Activated T-cell treated with anti-CD3 and anti-CD28 coated beads, Interleukin-2, amount 50 U/mL, for 72 hours (primary cell): Measurements from ENCODE around the gene UBASH3A. TPM values are rescaled to one million over a fixed set of nuclear protein-coding genes. Genes with fewer than 3 reads are reported as not detected.

Experiments used
- ATAC-seq, 2 donors: fragments of 150-1000 bp; cut with Tn5 transposase; replicated peaks in 1 of 2; 2 replicates each; pipeline ENCODE4 v1.10.0; 2021; ENCODE audit warnings: moderate library complexity in 2 of 2, mild to moderate bottlenecking in 1 of 2
- DNase-seq, 2 donors: peaks; one replicate each; pipeline ENCODE4 v3.0.0; 2021 to 2022; ENCODE audit warnings: mixed read lengths in 1 of 2
- H3K27ac Mint-ChIP-seq: one replicate; pipeline ENCODE4 v1.8.0; 2022; ENCODE audit warnings: mild to moderate bottlenecking, moderate library complexity, mixed read lengths
- H3K27me3 Mint-ChIP-seq: one replicate; pipeline ENCODE4 v1.8.0; 2022; ENCODE audit warnings: low read depth, mixed read lengths
- H3K36me3 Mint-ChIP-seq, 2 donors: one replicate each; pipeline ENCODE4 v1.8.0; 2022; ENCODE audit warnings: mixed read lengths in 2 of 2, mild to moderate bottlenecking in 1 of 2; ENCODE audit not compliant: insufficient read depth in 2 of 2
- H3K4me1 Mint-ChIP-seq: one replicate; pipeline ENCODE4 v1.8.0; 2022; ENCODE audit warnings: low read depth, mixed read lengths
- H3K4me3 Mint-ChIP-seq, 2 donors: one replicate each; pipeline ENCODE4 v1.8.0; 2022; ENCODE audit warnings: mild to moderate bottlenecking in 2 of 2, mixed read lengths in 2 of 2, moderate library complexity in 2 of 2
- H3K9me3 Mint-ChIP-seq, 2 donors: one replicate each; pipeline ENCODE4 v1.8.0; 2022; ENCODE audit warnings: mixed read lengths in 2 of 2
- total RNA-seq, 2 donors: library from RNA; stranded (reverse); gene quantifications; one replicate each; pipeline ENCODE4 v1.2.3, GENCODE V29; 2022

UBASH3A gene
- total RNA-seq, 2 donors from 2014 or later, result 54.5 to 57.4 TPM

GRCh38 chr21:42387843-42388340 is 15.8 kb upstream of the UBASH3A start:
- H3K9me3 Mint-ChIP-seq, result no peaks in the 10 kb centered on the region

GRCh38 chr21:42388740-42389448 is 14.8 kb upstream of the UBASH3A start:
- no peak overlapping the region for H3K27ac Mint-ChIP-seq
- peak overlapping the region; percentile 30 to 37 for H3K4me3 Mint-ChIP-seq
- H3K4me1 Mint-ChIP-seq, result peaks cover 91% of the 10 kb centered on the region
- peaks cover 17 to 45% of the 10 kb centered on the region in 2 donors for H3K36me3 Mint-ChIP-seq
- no peaks in the 10 kb centered on the region for H3K9me3 Mint-ChIP-seq
- DNase-seq (no peak), ATAC-seq (no peak)
- peaks cover 6% of the 10 kb centered on the region for H3K27me3 Mint-ChIP-seq

More at GRCh38 chr21:42387843-42388340, 15.8 kb upstream of the UBASH3A start:
- no peak overlapping the region for H3K4me3 Mint-ChIP-seq
- H3K27ac Mint-ChIP-seq, result no peak overlapping the region
- no peak for ATAC-seq
- peaks cover 82% of the 10 kb centered on the region for H3K4me1 Mint-ChIP-seq
- DNase-seq, result no peak
- peaks cover 17 to 43% of the 10 kb centered on the region in 2 donors for H3K36me3 Mint-ChIP-seq
- H3K27me3 Mint-ChIP-seq, result peaks cover 6% of the 10 kb centered on the region

GRCh38 chr21:42389449-42389835 is 14.3 kb upstream of the UBASH3A start:
- peaks cover 6% of the 10 kb centered on the region for H3K27me3 Mint-ChIP-seq
- H3K4me1 Mint-ChIP-seq, result peaks cover 93% of the 10 kb centered on the region
- H3K4me3 Mint-ChIP-seq, result peak overlapping the region; percentile 25 to 31
- H3K9me3 Mint-ChIP-seq, result no peaks in the 10 kb centered on the region
- ATAC-seq (no peak), DNase-seq (no peak)
- H3K27ac Mint-ChIP-seq, result no peak overlapping the region
- peaks cover 17 to 45% of the 10 kb centered on the region in 2 donors for H3K36me3 Mint-ChIP-seq

- no peak for ATAC-seq
- DNase-seq, result no peak
- Mint-ChIP-seq H3K27me3 (peaks cover 6% of the 10 kb centered on the region), H3K4me1 (peaks cover 96% of the 10 kb centered on the region), H3K9me3 (no peaks in the 10 kb centered on the region), H3K4me3 (no peak overlapping the region), H3K27ac (peak overlapping the region; percentile 38), H3K36me3 (peaks cover 14 to 46% of the 10 kb centered on the region in 2 donors)
Measured at GRCh38 chr21:42390193-42390592, 13.5 kb upstream of the UBASH3A start.

DNA sequence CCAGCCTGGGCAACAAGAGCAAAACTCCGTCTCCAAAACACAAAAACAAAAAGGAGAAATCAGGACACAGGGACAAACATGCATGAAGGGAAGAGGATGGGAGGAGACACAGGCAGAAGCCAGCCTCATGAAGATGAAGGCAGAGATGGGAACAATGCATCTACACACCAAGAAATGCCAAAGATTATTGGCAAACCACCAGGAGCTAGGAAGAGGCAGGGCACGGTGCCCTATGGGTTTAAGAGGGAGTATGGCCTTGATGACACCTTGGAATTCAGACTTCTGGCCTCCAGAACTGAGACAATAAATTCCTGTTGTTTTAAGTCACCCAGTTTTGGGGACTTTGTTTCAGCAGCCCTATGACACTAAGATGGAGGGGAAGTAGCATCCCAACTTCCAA is 13.0 kb upstream of the UBASH3A start:
- ATAC-seq (no peak), DNase-seq (no peak)
- peaks cover 6% of the 10 kb centered on the region for H3K27me3 Mint-ChIP-seq
- no peaks in the 10 kb centered on the region for H3K9me3 Mint-ChIP-seq
- H3K4me1 Mint-ChIP-seq, result peaks cover 96% of the 10 kb centered on the region
- no peak overlapping the region for H3K27ac Mint-ChIP-seq
- peaks cover 13 to 45% of the 10 kb centered on the region in 2 donors for H3K36me3 Mint-ChIP-seq
- H3K4me3 Mint-ChIP-seq, result peak overlapping the region in 1 of 2 donors; percentile 17

- Mint-ChIP-seq H3K27me3 (peaks cover 6% of the 10 kb centered on the region), H3K4me1 (peaks cover 96% of the 10 kb centered on the region), H3K4me3 (peak overlapping the region; percentile 11 to 79), H3K36me3 (peaks cover 11 to 45% of the 10 kb centered on the region in 2 donors), H3K9me3 (no peaks in the 10 kb centered on the region), H3K27ac (peak overlapping the region; percentile 29)
- no peak for DNase-seq
- ATAC-seq, result no peak
Measured at GRCh38 chr21:42391297-42391696, 12.4 kb upstream of the UBASH3A start.

- ATAC-seq (peak; percentile 96 to 98), DNase-seq (peak; percentile 38 to 51)
- peaks cover 7 to 39% of the 10 kb centered on the region in 2 donors for H3K36me3 Mint-ChIP-seq
- no peaks in the 10 kb centered on the region for H3K9me3 Mint-ChIP-seq
- H3K27ac Mint-ChIP-seq, result peak overlapping the region; percentile 92
- peaks cover 6% of the 10 kb centered on the region for H3K27me3 Mint-ChIP-seq
- peaks cover 94% of the 10 kb centered on the region for H3K4me1 Mint-ChIP-seq
- H3K4me3 Mint-ChIP-seq, result peak overlapping the region; percentile 79 to 81
Measured at GRCh38 chr21:42392731-42393442, 10.8 kb upstream of the UBASH3A start.

DNA sequence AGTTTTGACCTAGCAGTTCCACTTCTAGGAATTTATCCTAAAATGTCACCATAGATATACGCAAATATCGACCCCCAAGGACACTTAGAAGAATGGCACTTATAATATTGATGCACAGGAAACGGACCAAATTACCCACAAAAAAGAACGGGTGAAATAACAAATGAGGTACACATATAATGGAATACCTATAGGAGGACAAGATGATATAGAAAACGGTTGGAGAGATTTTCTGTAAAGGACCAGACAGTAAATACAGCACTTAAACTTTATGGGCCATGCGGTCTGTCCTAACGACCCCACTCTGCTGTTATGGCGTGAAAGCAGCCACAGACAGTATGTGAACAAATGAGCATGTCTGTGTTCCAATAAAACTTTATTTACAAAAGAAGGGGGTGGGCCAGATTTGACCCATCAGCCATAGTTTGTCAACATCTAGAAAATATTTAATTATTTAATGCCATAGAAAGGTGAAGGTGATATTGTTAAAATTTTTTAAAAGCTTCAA is 10.2 kb upstream of the UBASH3A start:
- Mint-ChIP-seq H3K4me1 (peaks cover 94% of the 10 kb centered on the region), H3K36me3 (peaks cover 5 to 33% of the 10 kb centered on the region in 2 donors), H3K4me3 (peak overlapping the region; percentile 79 to 81), H3K27me3 (peaks cover 6% of the 10 kb centered on the region), H3K27ac (peak overlapping the region; percentile 92), H3K9me3 (no peaks in the 10 kb centered on the region)
- no peak for DNase-seq
- peak; percentile 17 to 32 for ATAC-seq

GRCh38 chr21:42395302-42395701 is 8.4 kb upstream of the UBASH3A start:
- Mint-ChIP-seq H3K9me3 (no peaks in the 10 kb centered on the region), H3K4me3 (no peak overlapping the region), H3K27ac (no peak overlapping the region), H3K27me3 (peaks cover 6% of the 10 kb centered on the region), H3K4me1 (peaks cover 94% of the 10 kb centered on the region), H3K36me3 (peaks cover 2 to 23% of the 10 kb centered on the region in 2 donors)
- no peak for ATAC-seq
- DNase-seq, result no peak

GRCh38 chr21:42395905-42396651 is 7.6 kb upstream of the UBASH3A start, which contains the start of gene TMPRSS3:
Gene TMPRSS3, minus strand, starts transcription at chr21:42396052. Its CDS starts 635 bp downstream, at chr21:42395417.
- peak within 1 kb of the TSS; percentile 44 for H3K27ac Mint-ChIP-seq
- ATAC-seq (no peak), DNase-seq (no peak)
- peaks cover 94% of the 10 kb centered on the region for H3K4me1 Mint-ChIP-seq
- H3K27me3 Mint-ChIP-seq, result no peaks in the 10 kb centered on the region
- H3K9me3 Mint-ChIP-seq, result no peaks in the 10 kb centered on the region
- peak within 1 kb of the TSS in 1 of 2 donors; percentile 43 for H3K4me3 Mint-ChIP-seq
- H3K36me3 Mint-ChIP-seq, result peaks cover 2 to 20% of the 10 kb centered on the region in 2 donors

GRCh38 chr21:42396799-42397745 is 6.6 kb upstream of the UBASH3A start:
- Mint-ChIP-seq H3K27me3 (no peaks in the 10 kb centered on the region), H3K4me3 (peak overlapping the region; percentile 33 to 34), H3K27ac (peak overlapping the region; percentile 83), H3K36me3 (peaks cover 8 to 18% of the 10 kb centered on the region in 2 donors), H3K4me1 (peaks cover 94% of the 10 kb centered on the region), H3K9me3 (peaks cover 0 to 7% of the 10 kb centered on the region in 2 donors)
- DNase-seq, result no peak
- no peak for ATAC-seq
